ENCODE results near the gene SPAG5.

DNA sequence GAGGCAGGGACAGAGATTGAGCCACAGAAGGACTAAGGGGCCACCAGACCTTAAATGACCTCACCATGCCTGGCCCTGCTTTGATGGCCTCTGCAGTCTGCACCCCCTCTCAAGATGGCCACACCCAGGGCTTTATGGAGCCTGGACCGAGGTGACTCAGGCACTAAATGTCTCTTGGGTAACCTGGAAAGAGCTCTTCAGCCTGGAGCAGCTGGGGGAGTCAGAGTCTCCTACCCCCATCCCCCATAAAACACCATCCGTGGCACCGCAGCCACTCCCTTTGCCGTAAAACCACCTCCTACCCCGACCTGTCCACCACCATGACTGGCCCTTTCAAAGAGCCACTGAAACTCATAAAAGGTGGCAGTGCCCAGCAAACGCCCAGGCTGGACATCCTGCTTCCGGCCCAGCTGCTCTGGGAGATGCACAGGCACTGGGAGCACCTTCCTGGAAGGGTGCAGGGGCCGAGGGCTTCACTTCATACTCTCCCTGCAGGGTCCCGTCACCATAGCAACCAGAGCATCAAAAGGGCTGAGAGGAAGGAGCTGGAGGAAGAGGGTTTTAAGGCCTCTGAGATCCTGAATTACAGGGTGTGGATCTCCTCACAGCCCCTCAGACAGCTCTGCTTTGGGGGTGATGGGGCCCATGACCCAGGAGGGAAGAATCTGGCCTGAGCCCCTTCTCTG is 70.4 kb downstream of the SPAG5 start:
- TF ChIP-seq, protein P1, sequence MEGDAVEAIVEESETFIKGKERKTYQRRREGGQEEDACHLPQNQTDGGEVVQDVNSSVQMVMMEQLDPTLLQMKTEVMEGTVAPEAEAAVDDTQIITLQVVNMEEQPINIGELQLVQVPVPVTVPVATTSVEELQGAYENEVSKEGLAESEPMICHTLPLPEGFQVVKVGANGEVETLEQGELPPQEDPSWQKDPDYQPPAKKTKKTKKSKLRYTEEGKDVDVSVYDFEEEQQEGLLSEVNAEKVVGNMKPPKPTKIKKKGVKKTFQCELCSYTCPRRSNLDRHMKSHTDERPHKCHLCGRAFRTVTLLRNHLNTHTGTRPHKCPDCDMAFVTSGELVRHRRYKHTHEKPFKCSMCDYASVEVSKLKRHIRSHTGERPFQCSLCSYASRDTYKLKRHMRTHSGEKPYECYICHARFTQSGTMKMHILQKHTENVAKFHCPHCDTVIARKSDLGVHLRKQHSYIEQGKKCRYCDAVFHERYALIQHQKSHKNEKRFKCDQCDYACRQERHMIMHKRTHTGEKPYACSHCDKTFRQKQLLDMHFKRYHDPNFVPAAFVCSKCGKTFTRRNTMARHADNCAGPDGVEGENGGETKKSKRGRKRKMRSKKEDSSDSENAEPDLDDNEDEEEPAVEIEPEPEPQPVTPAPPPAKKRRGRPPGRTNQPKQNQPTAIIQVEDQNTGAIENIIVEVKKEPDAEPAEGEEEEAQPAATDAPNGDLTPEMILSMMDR (IDR thresholded peaks at IDR 0.05; ENCODE audit: low read length), result no peak
- no peak for TF ChIP-seq EZH2 (IDR thresholded peaks at IDR 0.05; ENCODE audit: borderline replicate concordance, low read length)
